Hypothalamus (tissue), 51 donors: ENCODE measurements around the gene TUB.

Experiments
- DNase-seq, 51 donors: peaks; one replicate each; lab custom pipeline; 2025; lab: John Stamatoyannopoulos, UW

TUB gene

GRCh38 chr11:8087185-8087584, 6.2 kb downstream of the TUB start:
- DNase-seq, result no peak

DNA sequence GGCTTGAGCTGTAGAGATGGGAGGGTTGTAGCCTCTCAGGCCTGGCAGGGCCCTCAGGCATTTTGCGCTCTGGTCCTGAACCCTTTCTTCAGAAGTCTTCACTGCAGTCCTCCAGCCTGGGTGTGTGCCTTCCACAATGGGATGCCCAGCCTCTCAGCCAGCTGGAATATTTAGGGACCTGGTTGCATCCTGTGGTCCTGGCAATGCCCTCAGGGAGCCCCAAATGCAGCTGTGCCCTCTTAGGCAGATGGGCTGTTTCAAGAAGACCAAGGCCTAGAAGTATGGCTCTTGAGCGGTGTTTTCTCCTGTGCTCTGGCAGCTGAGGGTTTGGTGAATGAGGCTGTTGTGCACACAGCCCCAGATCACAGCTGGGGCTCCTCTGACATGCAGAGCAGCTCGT, 6.7 kb downstream of the TUB start:
- no peak for DNase-seq

GRCh38 chr11:8089791-8090510, 8.9 kb downstream of the TUB start:
- no peak for DNase-seq

DNA sequence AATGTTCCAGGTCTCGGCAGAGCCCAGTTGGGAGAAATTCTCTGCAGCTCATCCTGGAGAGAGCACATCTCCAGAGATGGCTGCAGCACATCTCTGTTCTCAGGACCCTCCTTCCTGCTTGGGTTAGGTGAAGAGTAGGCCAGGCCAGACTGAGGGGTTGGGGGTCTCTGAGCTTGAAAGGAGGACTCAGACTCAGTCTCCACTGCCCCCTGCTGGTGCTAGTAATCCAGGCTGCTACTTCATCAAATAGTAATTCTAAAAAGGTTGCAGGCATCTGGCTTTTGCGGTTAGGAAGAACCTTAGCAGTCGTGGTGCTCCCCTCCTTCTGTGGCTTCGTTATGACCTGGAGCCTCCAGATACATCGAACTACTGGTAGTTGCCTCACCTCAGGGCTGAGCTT, 9.7 kb downstream of the TUB start:
- peak in 11 of 51 donors; percentile 5 to 47 (median 24) for DNase-seq

DNA sequence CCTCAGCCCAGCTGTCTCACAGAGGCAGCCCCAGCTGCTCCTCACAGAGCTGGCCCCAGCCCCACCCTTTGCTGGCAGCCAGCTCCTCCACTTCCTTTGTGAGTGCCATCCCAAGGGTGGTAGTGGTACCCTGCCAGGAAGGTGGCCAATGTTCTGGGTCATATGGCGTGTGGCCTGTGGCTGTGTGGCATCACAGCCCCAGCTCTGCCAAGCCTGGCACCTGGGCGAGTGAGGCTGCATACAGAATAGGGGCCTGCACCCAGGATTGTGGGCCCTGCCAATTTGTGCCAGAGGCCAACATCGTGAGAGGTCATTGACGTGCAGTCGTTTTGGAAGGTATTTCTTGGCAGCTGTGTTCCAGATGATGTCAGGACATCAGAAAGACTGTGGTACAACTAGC, 10.7 kb downstream of the TUB start:
- DNase-seq, result no peak

DNA sequence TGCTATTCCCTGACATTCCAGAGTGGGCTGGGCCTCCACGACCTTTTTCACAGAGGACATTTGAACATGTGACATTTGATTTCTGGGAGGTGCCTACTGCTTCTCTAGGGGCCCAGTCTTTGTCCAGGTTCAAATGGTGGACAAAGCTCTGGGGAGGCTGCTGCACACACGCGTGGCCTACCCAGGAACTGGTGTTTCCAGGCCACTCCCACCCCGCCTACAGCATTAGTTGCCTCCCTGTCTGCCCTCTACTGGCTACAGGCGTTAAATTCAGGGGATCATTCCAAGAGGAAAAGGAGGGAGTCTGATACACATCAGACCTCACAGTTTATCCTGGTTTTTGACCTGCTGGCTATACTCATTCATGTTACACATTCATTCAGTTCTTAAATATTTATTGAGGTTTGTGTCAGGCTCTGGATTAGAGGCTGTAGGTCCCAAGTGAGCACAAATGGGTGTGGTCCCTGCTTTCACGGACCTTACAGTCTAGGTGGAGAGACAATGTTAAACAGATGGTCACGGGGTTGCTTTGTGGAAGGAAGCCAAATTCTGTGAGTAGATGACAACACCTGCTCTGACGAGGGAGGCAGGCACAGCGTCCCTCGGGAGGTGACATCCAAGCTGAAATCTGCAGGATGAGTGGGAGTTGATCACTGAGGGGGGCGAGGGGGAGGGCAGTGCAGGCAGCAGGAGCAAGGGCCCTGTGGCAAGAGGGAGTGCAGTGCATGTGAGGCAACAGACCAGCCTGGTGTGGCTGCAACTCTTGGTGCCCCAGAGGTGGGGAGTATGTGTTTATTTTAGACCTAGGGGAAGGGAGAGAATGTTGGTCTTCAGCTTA, 11.8 kb downstream of the TUB start:
- peak in 18 of 51 donors; percentile 16 to 60 (median 32) for DNase-seq

GRCh38 chr11:8093931-8094575, 13.0 kb downstream of the TUB start:
- DNase-seq, result no peak

GRCh38 chr11:8094656-8095055, 13.6 kb downstream of the TUB start:
- no peak for DNase-seq

DNA sequence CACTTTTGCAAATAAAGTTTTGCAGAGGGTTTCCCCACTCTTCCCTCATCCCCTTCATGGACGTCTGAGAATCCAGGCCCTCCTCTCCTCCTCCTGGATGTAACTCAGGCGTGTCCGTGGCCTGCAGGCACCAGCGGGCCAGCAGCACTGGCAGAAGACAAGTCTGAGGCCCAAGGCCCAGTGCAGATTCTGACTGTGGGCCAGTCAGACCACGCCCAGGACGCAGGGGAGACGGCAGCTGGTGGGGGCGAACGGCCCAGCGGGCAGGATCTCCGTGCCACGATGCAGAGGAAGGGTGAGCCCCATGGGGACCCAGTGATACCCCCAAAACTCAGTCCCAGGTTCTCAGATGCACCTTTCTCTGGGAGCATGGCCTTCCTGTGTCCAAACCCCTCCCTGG, 14.4 kb downstream of the TUB start:
- DNase-seq, result no peak

- DNase-seq, result no peak
These were observed 15.0 kb downstream of the TUB start for GRCh38 chr11:8095806-8096522.

DNA sequence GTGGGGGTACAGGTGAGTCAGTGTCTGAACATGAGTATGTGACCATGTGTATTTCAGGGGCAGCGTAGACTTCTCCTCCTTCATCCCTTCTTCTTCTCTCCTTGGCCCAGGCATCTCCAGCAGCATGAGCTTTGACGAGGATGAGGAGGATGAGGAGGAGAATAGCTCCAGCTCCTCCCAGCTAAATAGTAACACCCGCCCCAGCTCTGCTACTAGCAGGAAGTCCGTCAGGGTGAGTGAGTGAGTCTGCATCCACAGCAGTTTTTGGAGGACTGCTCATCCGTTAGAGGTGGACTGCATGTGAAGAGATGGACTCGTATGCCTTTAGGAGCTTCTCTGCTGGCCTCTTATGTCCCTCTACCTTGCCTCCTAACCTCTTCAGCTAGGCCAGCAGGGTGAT, 15.6 kb downstream of the TUB start:
- no peak for DNase-seq

DNA sequence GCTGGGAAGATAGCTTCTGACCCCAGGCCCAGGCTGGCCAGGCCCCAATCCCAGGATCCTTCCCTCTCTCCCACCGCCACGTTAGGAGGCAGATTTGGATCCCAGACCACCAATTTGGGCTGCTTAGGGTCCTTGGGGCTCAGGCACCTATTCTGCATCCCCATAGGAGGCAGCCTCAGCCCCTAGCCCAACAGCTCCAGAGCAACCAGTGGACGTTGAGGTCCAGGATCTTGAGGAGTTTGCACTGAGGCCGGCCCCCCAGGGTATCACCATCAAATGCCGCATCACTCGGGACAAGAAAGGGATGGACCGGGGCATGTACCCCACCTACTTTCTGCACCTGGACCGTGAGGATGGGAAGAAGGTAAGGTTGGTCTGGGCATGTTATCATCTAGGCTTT, 16.1 kb downstream of the TUB start:
- no peak for DNase-seq

GRCh38 chr11:8097468-8097867, 16.5 kb downstream of the TUB start:
- DNase-seq, result no peak

- no peak for DNase-seq
These were observed 16.9 kb downstream of the TUB start for GRCh38 chr11:8097926-8098325.

DNA sequence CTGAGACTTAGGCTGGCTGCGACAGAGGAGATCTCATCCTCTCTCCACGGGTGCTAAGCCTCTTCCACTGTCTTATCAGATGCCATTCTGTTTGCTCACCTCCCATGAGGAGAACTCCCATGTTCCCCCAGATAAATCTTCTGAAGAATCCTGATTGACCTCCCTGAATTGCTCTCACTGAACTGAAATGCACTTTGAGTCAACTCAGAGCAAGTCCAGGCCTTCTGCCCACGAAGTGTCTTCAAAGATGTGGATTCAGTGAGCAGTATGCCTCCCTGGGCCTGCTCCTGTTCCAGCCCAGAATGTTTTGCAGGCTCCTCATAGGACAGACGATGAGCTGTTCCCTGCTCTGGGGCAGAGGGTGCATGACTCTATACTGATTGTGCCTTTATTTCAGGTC, 17.4 kb downstream of the TUB start:
- no peak for DNase-seq

DNA sequence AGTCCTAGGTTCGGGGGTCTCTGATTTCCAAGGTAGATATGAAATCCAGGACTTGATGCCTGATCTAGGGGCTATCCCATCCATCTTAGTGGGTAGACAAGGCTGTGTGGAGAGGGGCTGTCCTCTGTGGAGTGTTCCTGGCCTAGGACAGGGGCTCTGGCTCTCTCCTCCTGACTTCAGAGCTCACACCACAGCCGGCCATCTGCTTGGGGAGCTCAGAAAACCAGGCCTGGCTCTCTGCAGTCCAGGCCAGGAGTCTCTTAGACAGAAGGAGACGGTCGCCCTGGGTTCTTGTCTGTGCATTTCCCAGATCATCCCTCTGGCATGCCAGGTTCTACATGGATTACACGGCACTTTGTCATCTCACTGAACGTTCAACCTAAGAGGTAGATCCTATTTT, 17.9 kb downstream of the TUB start:
- no peak for DNase-seq

- peak in 31 of 51 donors; percentile 11 to 85 (median 58) for DNase-seq
These were observed 18.4 kb downstream of the TUB start for GRCh38 chr11:8099291-8099899.

GRCh38 chr11:8100158-8100557, 19.1 kb downstream of the TUB start:
- DNase-seq, result no peak

- no peak for DNase-seq
These were observed 19.6 kb downstream of the TUB start for GRCh38 chr11:8100605-8101004.

- DNase-seq, result no peak
These were observed 20.4 kb downstream of the TUB start for GRCh38 chr11:8101421-8101820.
